GM12878 (cell line): ENCODE data around the gene TCEA2.

Experiments used
- CTCF ChIP-seq, 3 experiments: IDR thresholded peaks in 2 of 3; conservative IDR thresholded peaks in 1 of 3; 2 replicates each; pipeline ENCODE4 v1.5.1; 2011; ENCODE audit warnings: low read depth in 3 of 3, low read length in 3 of 3, mild to moderate bottlenecking in 3 of 3, control low read depth in 2 of 3, moderate library complexity in 2 of 3, inconsistent platforms in 1 of 3, mixed read lengths in 1 of 3; ENCODE audit not compliant: control insufficient read depth in 2 of 3, insufficient read depth in 1 of 3; ENCODE audit errors: extremely low read depth in 1 of 3
- SREBF2 ChIP-seq: IDR thresholded peaks from 2 replicates; pipeline ENCODE4 v1.6.1; 2012; ENCODE audit warnings: mild to moderate bottlenecking, low read length
- STAT1 ChIP-seq: fragments of 450-650 bp; conservative IDR thresholded peaks from 2 replicates; pipeline ENCODE4 v1.6.1; 2014; ENCODE audit warnings: antibody characterized with exemption, mild to moderate bottlenecking
- ZNF687 ChIP-seq: fragments of 450-650 bp; IDR thresholded peaks from 2 replicates; pipeline ENCODE4 v1.6.1; 2017; ENCODE audit warnings: mild to moderate bottlenecking, moderate library complexity

- no peak for TF ChIP-seq CTCF (IDR thresholded peaks at IDR 0.05 in 2 of 3, conservative IDR thresholded peaks at IDR 0.05 in 1 of 3; ENCODE audit: control insufficient read depth in 2 of 3, extremely low read depth in 1 of 3, insufficient read depth in 1 of 3, low read depth in 3 of 3, low read length in 3 of 3)
- TF ChIP-seq SREBF2 = no peak
- TF ChIP-seq ZNF687 = no peak
- TF ChIP-seq STAT1 = no peak
Measured at GRCh38 chr20:64072498-64073063, 9.6 kb downstream of the TCEA2 start.
